RWPE2 (cell line): ENCODE measurements around the gene SCFD1.

Experiments used
- ATAC-seq: fragments of 200-7000 bp; cut with Tn5 transposase; 3 replicates; pipeline ENCODE4 v1.9.1; 2021; ENCODE audit warnings: low read depth
- DNase-seq: peaks from one replicate; pipeline ENCODE4 v3.0.0-alpha.2; 2020; ENCODE audit warnings: low spot score
- H3K27ac ChIP-seq: fragments of 450-650 bp; 2 replicates; pipeline ENCODE4 v1.5.1; 2017; ENCODE audit warnings: mild to moderate bottlenecking; ENCODE audit not compliant: poor library complexity, severe bottlenecking
- H3K27me3 ChIP-seq: fragments of 250-450 bp; sonication (Bioruptor Pico); 2 replicates; pipeline ENCODE4 v1.5.1; 2021; ENCODE audit warnings: mild to moderate bottlenecking, moderate library complexity; ENCODE audit not compliant: insufficient read depth, poor library complexity, severe bottlenecking
- H3K36me3 ChIP-seq: fragments of 250-450 bp; sonication (Bioruptor Pico); 2 replicates; pipeline ENCODE4 v1.5.1; 2020; ENCODE audit warnings: low read depth, mild to moderate bottlenecking, moderate library complexity
- H3K4me1 ChIP-seq: fragments of 250-450 bp; sonication (Bioruptor Pico); 2 replicates; pipeline ENCODE4 v1.5.1; 2021; ENCODE audit warnings: mild to moderate bottlenecking, moderate library complexity; ENCODE audit not compliant: insufficient read depth, poor library complexity, severe bottlenecking
- H3K4me3 ChIP-seq: fragments of 250-450 bp; sonication (Bioruptor Pico); 2 replicates; pipeline ENCODE4 v1.5.1; 2021; ENCODE audit warnings: mild to moderate bottlenecking, moderate library complexity; ENCODE audit not compliant: severe bottlenecking
- H3K9me3 ChIP-seq: fragments of 250-450 bp; sonication (Bioruptor Pico); 2 replicates; pipeline ENCODE4 v1.5.1; 2021; ENCODE audit warnings: mild to moderate bottlenecking, moderate library complexity; ENCODE audit not compliant: severe bottlenecking
- TF ChIP-seq, protein P1 (sequence below): fragments of 450-650 bp; IDR thresholded peaks from one replicate; pipeline ENCODE4 v1.5.1; 2017; ENCODE audit warnings: mild to moderate bottlenecking, moderate library complexity; ENCODE audit not compliant: poor library complexity, severe bottlenecking

SCFD1 gene

DNA sequence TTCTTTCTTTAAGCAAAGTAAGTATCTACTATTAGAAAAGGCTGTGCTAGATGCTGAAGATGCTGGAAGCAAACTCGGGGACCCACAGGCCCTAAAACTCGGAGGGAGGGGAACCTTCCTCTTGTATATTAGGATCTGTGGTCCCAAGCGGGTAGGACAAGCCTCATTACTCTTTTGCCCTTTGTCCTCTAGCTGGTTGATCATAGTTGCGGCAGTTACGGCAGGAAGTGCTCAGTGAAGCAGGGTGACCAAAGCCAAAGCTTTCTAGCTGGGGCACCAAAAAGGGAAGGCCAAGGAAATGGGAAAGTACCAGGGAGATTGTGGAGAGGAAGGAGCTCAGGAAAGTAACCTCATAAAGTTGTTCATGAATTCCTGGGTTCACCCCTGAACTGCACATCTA is 76.3 kb downstream of the SCFD1 start:
- Histone ChIP-seq H3K36me3 (peaks cover 86% of the 10 kb centered on the region), H3K4me1 (no peaks in the 10 kb centered on the region), H3K27me3 (no peaks in the 10 kb centered on the region), H3K4me3 (no peak overlapping the region), H3K9me3 (no peaks in the 10 kb centered on the region), H3K27ac (no peak overlapping the region)
- TF ChIP-seq, protein P1, sequence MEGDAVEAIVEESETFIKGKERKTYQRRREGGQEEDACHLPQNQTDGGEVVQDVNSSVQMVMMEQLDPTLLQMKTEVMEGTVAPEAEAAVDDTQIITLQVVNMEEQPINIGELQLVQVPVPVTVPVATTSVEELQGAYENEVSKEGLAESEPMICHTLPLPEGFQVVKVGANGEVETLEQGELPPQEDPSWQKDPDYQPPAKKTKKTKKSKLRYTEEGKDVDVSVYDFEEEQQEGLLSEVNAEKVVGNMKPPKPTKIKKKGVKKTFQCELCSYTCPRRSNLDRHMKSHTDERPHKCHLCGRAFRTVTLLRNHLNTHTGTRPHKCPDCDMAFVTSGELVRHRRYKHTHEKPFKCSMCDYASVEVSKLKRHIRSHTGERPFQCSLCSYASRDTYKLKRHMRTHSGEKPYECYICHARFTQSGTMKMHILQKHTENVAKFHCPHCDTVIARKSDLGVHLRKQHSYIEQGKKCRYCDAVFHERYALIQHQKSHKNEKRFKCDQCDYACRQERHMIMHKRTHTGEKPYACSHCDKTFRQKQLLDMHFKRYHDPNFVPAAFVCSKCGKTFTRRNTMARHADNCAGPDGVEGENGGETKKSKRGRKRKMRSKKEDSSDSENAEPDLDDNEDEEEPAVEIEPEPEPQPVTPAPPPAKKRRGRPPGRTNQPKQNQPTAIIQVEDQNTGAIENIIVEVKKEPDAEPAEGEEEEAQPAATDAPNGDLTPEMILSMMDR = no peak
- ATAC-seq = no peak
- DNase-seq = no peak

DNA sequence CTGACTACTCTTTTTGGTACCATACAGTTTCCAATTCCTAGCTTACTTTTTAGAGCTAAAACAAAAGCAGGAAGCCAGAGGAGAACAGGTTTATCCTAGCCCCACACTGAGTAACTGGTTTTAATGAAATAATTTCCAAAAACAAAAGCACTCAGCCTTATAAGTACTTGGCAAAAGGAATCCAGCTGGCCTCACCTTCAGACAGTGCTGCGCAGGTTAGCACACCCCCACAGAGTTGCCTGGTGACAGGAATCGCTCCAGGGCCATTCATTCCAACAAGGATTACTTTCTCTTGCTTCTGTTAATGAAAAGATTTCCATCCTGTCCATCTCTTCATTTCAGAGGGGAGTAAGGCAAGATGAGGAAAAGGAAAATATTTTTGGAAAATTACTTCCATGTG is 84.6 kb downstream of the SCFD1 start:
- H3K4me3 ChIP-seq = no peak overlapping the region
- peaks cover 82% of the 10 kb centered on the region for H3K36me3 ChIP-seq
- no peaks in the 10 kb centered on the region for H3K4me1 ChIP-seq
- ATAC-seq (no peak), DNase-seq (no peak)
- no peak overlapping the region for H3K27ac ChIP-seq
- no peaks in the 10 kb centered on the region for H3K27me3 ChIP-seq
- TF ChIP-seq, protein P1 = no peak
- no peaks in the 10 kb centered on the region for H3K9me3 ChIP-seq

DNA sequence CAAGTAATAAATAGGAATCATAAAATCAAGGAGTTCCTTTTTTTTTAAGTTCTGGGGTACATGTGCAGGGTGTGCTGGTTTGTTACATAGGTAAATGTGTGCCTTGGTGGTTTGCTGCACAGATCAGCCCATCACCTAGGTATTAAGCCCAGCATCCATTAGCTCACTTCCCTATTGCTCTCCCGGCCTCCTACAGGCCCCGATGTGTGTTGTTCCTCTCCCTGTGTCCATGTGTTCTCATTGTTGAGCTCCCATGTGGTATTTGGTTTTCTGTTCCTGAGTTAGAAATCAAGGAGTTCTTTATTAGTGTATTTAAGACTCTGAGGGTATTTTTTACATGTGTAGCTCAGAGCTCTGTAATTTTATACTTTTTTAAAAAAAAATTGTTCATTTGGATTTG is 86.0 kb downstream of the SCFD1 start:
- ATAC-seq (peak; percentile 55; the same call in 1 of the 3 replicates), DNase-seq (no peak)
- no peaks in the 10 kb centered on the region for H3K9me3 ChIP-seq
- peaks cover 84% of the 10 kb centered on the region for H3K36me3 ChIP-seq
- H3K27me3 ChIP-seq = no peaks in the 10 kb centered on the region
- no peak overlapping the region for H3K27ac ChIP-seq
- no peaks in the 10 kb centered on the region for H3K4me1 ChIP-seq
- TF ChIP-seq, protein P1 = no peak
- no peak overlapping the region for H3K4me3 ChIP-seq

DNA sequence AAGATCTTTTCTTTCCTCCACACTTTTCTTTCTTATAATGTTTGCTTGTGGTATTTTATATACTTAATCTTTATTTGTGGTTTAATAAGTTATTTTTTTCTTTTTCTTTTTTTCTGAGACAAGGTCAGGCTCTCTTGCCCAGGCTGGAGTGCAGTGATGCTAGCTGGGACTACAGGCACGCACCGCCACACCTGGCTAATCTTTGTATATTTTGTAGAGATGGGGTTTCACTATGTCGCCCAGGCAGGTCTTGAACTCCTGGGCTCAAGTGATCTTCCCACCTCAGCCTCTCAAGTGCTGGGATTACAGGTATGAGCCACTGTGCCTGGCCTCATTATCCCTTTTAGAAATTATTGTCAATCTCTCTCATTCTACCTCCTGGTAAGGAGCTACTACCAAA is 87.1 kb downstream of the SCFD1 start:
- no peak overlapping the region for H3K27ac ChIP-seq
- no peak overlapping the region for H3K4me3 ChIP-seq
- peaks cover 89% of the 10 kb centered on the region for H3K36me3 ChIP-seq
- TF ChIP-seq, protein P1 = no peak
- H3K27me3 ChIP-seq = no peaks in the 10 kb centered on the region
- H3K4me1 ChIP-seq = no peaks in the 10 kb centered on the region
- no peak for ATAC-seq
- no peak for DNase-seq
- H3K9me3 ChIP-seq = no peaks in the 10 kb centered on the region

DNA sequence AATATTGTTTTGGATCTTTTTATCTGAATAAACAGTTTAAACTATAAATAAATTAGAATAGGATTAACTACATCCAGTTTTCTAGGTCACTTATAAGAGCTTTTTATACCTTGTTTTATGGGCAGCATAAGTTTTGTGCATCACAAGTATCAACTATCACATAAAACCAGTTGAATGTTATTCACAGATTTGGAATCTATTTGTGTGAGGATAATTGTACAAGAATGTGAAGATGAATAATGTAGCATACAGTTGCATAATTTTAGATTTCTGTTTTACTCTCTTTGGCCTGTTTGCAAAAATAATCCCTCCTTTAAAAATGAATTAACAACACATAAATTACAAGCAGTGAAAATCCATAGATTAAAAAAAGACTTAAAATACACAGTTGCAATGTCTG is 88.8 kb downstream of the SCFD1 start:
- DNase-seq (no peak), ATAC-seq (no peak; the same call in 2 of the 3 replicates)
- H3K4me3 ChIP-seq = no peak overlapping the region
- H3K36me3 ChIP-seq = peaks cover 86% of the 10 kb centered on the region
- no peaks in the 10 kb centered on the region for H3K9me3 ChIP-seq
- no peaks in the 10 kb centered on the region for H3K4me1 ChIP-seq
- H3K27ac ChIP-seq = no peak overlapping the region
- TF ChIP-seq, protein P1 = no peak
- H3K27me3 ChIP-seq = no peaks in the 10 kb centered on the region
